Measurements from ENCODE around the gene HNF1B. TPM values are rescaled to one million over a fixed set of nuclear protein-coding genes. Genes with fewer than 3 reads are reported as not detected.

HNF1B gene
- total RNA-seq, 1 donor from 2014 or later, result not detected

GRCh38 chr17:37737081-37737480 is 7.8 kb downstream of the HNF1B start:
- DNase-seq (ENCODE audit: low spot score), result no peak

GRCh38 chr17:37736428-37736827 is 8.4 kb downstream of the HNF1B start:
- no peak for DNase-seq (ENCODE audit: low spot score)

GRCh38 chr17:37735165-37735564 is 9.7 kb downstream of the HNF1B start:
- no peak for DNase-seq (ENCODE audit: low spot score)

GRCh38 chr17:37732316-37732715 is 12.5 kb downstream of the HNF1B start:
- DNase-seq (ENCODE audit: low spot score), result no peak

- no peak for DNase-seq (ENCODE audit: low spot score)
Measured at GRCh38 chr17:37731056-37731455, 13.8 kb downstream of the HNF1B start.

GRCh38 chr17:37729905-37730304 is 15.0 kb downstream of the HNF1B start:
- DNase-seq (ENCODE audit: low spot score), result no peak

GRCh38 chr17:37726891-37727675 is 17.8 kb downstream of the HNF1B start:
- DNase-seq (ENCODE audit: low spot score), result no peak

GRCh38 chr17:37726248-37726647 is 18.6 kb downstream of the HNF1B start:
- DNase-seq (ENCODE audit: low spot score), result no peak

GRCh38 chr17:37725601-37726146 is 19.2 kb downstream of the HNF1B start:
- no peak for DNase-seq (ENCODE audit: low spot score)

GRCh38 chr17:37725021-37725595 is 19.8 kb downstream of the HNF1B start:
- no peak for DNase-seq (ENCODE audit: low spot score)

GRCh38 chr17:37720989-37721388 is 23.9 kb downstream of the HNF1B start:
- DNase-seq (ENCODE audit: low spot score), result no peak

GRCh38 chr17:37719866-37720265 is 25.0 kb downstream of the HNF1B start:
- DNase-seq (ENCODE audit: low spot score), result no peak

GRCh38 chr17:37718324-37719048 is 26.4 kb downstream of the HNF1B start:
- DNase-seq (ENCODE audit: low spot score), result no peak

GRCh38 chr17:37717627-37718323 is 27.1 kb downstream of the HNF1B start:
- peak; percentile 39 for DNase-seq (ENCODE audit: low spot score)

GRCh38 chr17:37714897-37715296 is 30.0 kb downstream of the HNF1B start:
- no peak for DNase-seq (ENCODE audit: low spot score)

- DNase-seq (ENCODE audit: low spot score), result no peak
Measured at GRCh38 chr17:37713624-37714023, 31.2 kb downstream of the HNF1B start.

- DNase-seq (ENCODE audit: low spot score), result no peak
Measured at GRCh38 chr17:37713028-37713431, 31.8 kb downstream of the HNF1B start.

- no peak for DNase-seq (ENCODE audit: low spot score)
Measured at GRCh38 chr17:37711113-37711512, 33.7 kb downstream of the HNF1B start.

GRCh38 chr17:37710344-37710886 is 34.4 kb downstream of the HNF1B start:
- DNase-seq (ENCODE audit: low spot score), result no peak

GRCh38 chr17:37708616-37709212 is 36.1 kb downstream of the HNF1B start:
- DNase-seq (ENCODE audit: low spot score), result no peak
